Loucy (cell line): ENCODE data around the gene CCDC142.
A peak's percentile ranks its signal among the peaks of the same experiment; 100 is the strongest.

ENCODE experiments used
- H2AFZ ChIP-seq: fragments of 200-600 bp; sonication (generic); 2 replicates; pipeline ENCODE4 v1.6.0; 2016; ENCODE audit warnings: antibody characterized with exemption, mild to moderate bottlenecking, low read length, moderate library complexity
- H3F3A ChIP-seq: fragments of 200-600 bp; 2 replicates; pipeline ENCODE4 v1.6.0; 2016; ENCODE audit warnings: antibody characterized with exemption, low read depth, mild to moderate bottlenecking
- H3K27me3 ChIP-seq: fragments of 200-600 bp; sonication (generic); 2 replicates; pipeline ENCODE4 v1.6.1; 2014; ENCODE audit warnings: low read length, mild to moderate bottlenecking; ENCODE audit not compliant: insufficient read depth, poor library complexity, severe bottlenecking
- H3K36me3 ChIP-seq: fragments of 200-600 bp; sonication (generic); 2 replicates; pipeline ENCODE4 v1.6.1; 2016; ENCODE audit warnings: low read length; ENCODE audit not compliant: insufficient read depth
- H3K4me1 ChIP-seq: fragments of 200-600 bp; sonication (generic); 2 replicates; pipeline ENCODE4 v1.5.1; 2014; ENCODE audit warnings: low read length, mild to moderate bottlenecking; ENCODE audit not compliant: insufficient read depth, poor library complexity, severe bottlenecking
- H3K4me2 ChIP-seq: fragments of 200-600 bp; sonication (generic); 2 replicates; pipeline ENCODE4 v1.6.0; 2014; ENCODE audit warnings: antibody characterized with exemption, low read length, low read depth, mild to moderate bottlenecking; ENCODE audit not compliant: poor library complexity, severe bottlenecking
- H3K4me3 ChIP-seq: fragments of 200-600 bp; sonication (generic); 2 replicates; pipeline ENCODE4 v1.5.1; 2014; ENCODE audit warnings: low read length, mild to moderate bottlenecking, mixed read lengths; ENCODE audit not compliant: poor library complexity, severe bottlenecking
- H3K79me2 ChIP-seq: fragments of 200-600 bp; sonication (generic); 2 replicates; pipeline ENCODE4 v1.6.1; 2014; ENCODE audit warnings: low read length; ENCODE audit not compliant: insufficient read depth
- H3K9ac ChIP-seq: fragments of 200-600 bp; sonication (generic); 2 replicates; pipeline ENCODE4 v1.6.0; 2014; ENCODE audit warnings: mild to moderate bottlenecking, low read depth, low read length, moderate library complexity; ENCODE audit not compliant: poor library complexity, severe bottlenecking
- H3K9me2 ChIP-seq: fragments of 200-600 bp; sonication (generic); replicated peaks from 2 replicates; pipeline ENCODE4 v1.6.1; 2016; ENCODE audit warnings: low read depth, low read length, mixed read lengths
- H3K9me3 ChIP-seq: fragments of 200-600 bp; sonication (generic); 2 replicates; pipeline ENCODE4 v1.6.1; 2014; ENCODE audit warnings: mild to moderate bottlenecking, antibody characterized with exemption, low read length, low read depth; ENCODE audit not compliant: insufficient read depth
- H4K20me1 ChIP-seq: fragments of 200-600 bp; sonication (generic); 2 replicates; pipeline ENCODE4 v1.6.0; 2014; ENCODE audit warnings: antibody characterized with exemption, low read length, mild to moderate bottlenecking; ENCODE audit not compliant: insufficient read depth, poor library complexity, severe bottlenecking
- CTCF ChIP-seq: fragments of 200-600 bp; sonication (generic); conservative IDR thresholded peaks from 2 replicates; pipeline ENCODE4 v1.5.1; 2014; ENCODE audit warnings: mild to moderate bottlenecking, antibody characterized with exemption, low read length
- EZH2phosphoT487 ChIP-seq: fragments of 200-600 bp; IDR thresholded peaks from 2 replicates; pipeline ENCODE4 v1.6.1; 2018; ENCODE audit warnings: antibody characterized with exemption, mild to moderate bottlenecking, moderate library complexity, borderline replicate concordance

CCDC142 gene

GRCh38 chr2:74531666-74532065 is 48.9 kb upstream of the CCDC142 start:
- TF ChIP-seq EZH2phosphoT487 (no peak), CTCF (no peak)
- H3K9me2 ChIP-seq = no peaks in the 10 kb centered on the region
- peak overlapping the region; percentile 93 for H3K9ac ChIP-seq
- peaks cover 11% of the 10 kb centered on the region; the same call in 1 of the 2 replicates for H3K36me3 ChIP-seq
- H3K4me1 ChIP-seq = peaks cover 35% of the 10 kb centered on the region
- peaks cover 22% of the 10 kb centered on the region for H4K20me1 ChIP-seq
- H3K9me3 ChIP-seq = no peaks in the 10 kb centered on the region
- H3K27me3 ChIP-seq = peaks cover 4% of the 10 kb centered on the region
- peaks cover 52% of the 10 kb centered on the region for H3K79me2 ChIP-seq
- H2AFZ ChIP-seq = no peak overlapping the region
- peak overlapping the region; percentile 100 for H3K4me2 ChIP-seq
- peak overlapping the region; percentile 100 for H3K4me3 ChIP-seq
- 0 out of 2 replicates have a peak, but pooled peaks cover 1% of the 10 kb centered on the region for H3F3A ChIP-seq

DNA sequence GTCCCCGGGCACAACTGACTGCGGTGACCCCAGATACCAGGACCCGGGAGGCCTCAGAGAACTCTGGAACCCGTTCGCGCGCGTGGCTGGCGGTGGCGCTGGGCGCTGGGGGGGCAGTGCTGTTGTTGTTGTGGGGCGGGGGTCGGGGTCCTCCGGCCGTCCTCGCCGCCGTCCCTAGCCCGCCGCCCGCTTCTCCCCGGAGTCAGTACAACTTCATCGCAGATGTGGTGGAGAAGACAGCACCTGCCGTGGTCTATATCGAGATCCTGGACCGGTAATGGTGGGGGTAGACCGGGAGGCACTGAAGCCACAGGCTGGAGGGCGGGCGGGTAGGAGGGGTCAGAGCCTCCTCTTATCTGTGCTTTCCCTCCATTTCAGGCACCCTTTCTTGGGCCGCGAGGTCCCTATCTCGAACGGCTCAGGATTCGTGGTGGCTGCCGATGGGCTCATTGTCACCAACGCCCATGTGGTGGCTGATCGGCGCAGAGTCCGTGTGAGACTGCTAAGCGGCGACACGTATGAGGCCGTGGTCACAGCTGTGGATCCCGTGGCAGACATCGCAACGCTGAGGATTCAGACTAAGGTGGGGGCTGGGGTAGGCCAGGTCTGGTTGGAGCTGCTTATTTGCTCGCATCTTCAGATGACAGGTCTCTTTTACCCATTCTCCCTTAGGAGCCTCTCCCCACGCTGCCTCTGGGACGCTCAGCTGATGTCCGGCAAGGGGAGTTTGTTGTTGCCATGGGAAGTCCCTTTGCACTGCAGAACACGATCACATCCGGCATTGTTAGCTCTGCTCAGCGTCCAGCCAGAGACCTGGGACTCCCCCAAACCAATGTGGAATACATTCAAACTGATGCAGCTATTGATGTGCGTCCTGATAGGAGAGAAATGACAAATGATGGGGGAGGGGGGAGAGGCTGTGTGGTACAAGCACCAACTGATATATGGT is 47.7 kb upstream of the CCDC142 start:
- H3F3A ChIP-seq = 0 out of 2 replicates have a peak, but pooled peaks cover 3% of the 10 kb centered on the region
- no peaks in the 10 kb centered on the region for H3K9me2 ChIP-seq
- peaks cover 35% of the 10 kb centered on the region for H3K4me1 ChIP-seq
- peak overlapping the region; percentile 92 for H2AFZ ChIP-seq
- H3K9ac ChIP-seq = peak overlapping the region; percentile 93
- H3K79me2 ChIP-seq = peaks cover 53% of the 10 kb centered on the region
- H3K36me3 ChIP-seq = peaks cover 20% of the 10 kb centered on the region; the same call in 1 of the 2 replicates
- peak overlapping the region; percentile 100 for H3K4me3 ChIP-seq
- peaks cover 4% of the 10 kb centered on the region for H3K27me3 ChIP-seq
- peaks cover 22% of the 10 kb centered on the region for H4K20me1 ChIP-seq
- TF ChIP-seq EZH2phosphoT487 (no peak), CTCF (no peak)
- no peaks in the 10 kb centered on the region for H3K9me3 ChIP-seq
- peak overlapping the region; percentile 100 for H3K4me2 ChIP-seq

GRCh38 chr2:74529357-74530238 is 46.8 kb upstream of the CCDC142 start, which contains the start of the genes AUP1 and HTRA2:
Gene AUP1 (minus strand): TSS chr2:74529706. CDS start chr2:74529629, 77 bp downstream.
Gene HTRA2 (plus strand): TSS chr2:74529933. CDS start chr2:74530007, 74 bp downstream.
- TF ChIP-seq EZH2phosphoT487 (no peak), CTCF (no peak)
- H2AFZ ChIP-seq = peak within 1 kb of the TSS; percentile 92
- peak within 1 kb of the TSS; percentile 100 for H3K4me2 ChIP-seq
- peaks cover 53% of the 10 kb centered on the region for H3K79me2 ChIP-seq
- peaks cover 20% of the 10 kb centered on the region; the same call in 1 of the 2 replicates for H3K36me3 ChIP-seq
- no peaks in the 10 kb centered on the region for H3K9me2 ChIP-seq
- H3K27me3 ChIP-seq = peaks cover 4% of the 10 kb centered on the region
- peaks cover 22% of the 10 kb centered on the region for H4K20me1 ChIP-seq
- H3K9me3 ChIP-seq = no peaks in the 10 kb centered on the region
- H3K4me3 ChIP-seq = peak within 1 kb of the TSS; percentile 100
- peaks cover 35% of the 10 kb centered on the region for H3K4me1 ChIP-seq
- peak within 1 kb of the TSS; percentile 93 for H3K9ac ChIP-seq
- 0 out of 2 replicates have a peak, but pooled peaks cover 3% of the 10 kb centered on the region for H3F3A ChIP-seq
